GDM1 (cell line): ENCODE results near the gene HLA-C.
"Not testable (repeated sequence)": the region's sequence is repeated elsewhere in the genome, so short reads cannot be mapped to it uniquely, and the experiment has no call there.

Experiments used
- DNase-seq: peaks from one replicate; lab custom pipeline; 2025; lab: John Stamatoyannopoulos, UW

The HLA-C gene

GRCh38 chr6:31270788-31271640 is 878 bp downstream of the HLA-C start:
- DNase-seq: no peak

GRCh38 chr6:31268836-31269235 is 3.1 kb downstream of the HLA-C start:
- no peak for DNase-seq

- no peak for DNase-seq
Observed at GRCh38 chr6:31268369-31268765, 3.5 kb downstream of the HLA-C start.

- no peak for DNase-seq
Observed at GRCh38 chr6:31267651-31268368, 4.1 kb downstream of the HLA-C start.

- DNase-seq: no peak
Observed at GRCh38 chr6:31266567-31267360, 5.1 kb downstream of the HLA-C start.

- no peak for DNase-seq
Observed at GRCh38 chr6:31265926-31266325, 6.0 kb downstream of the HLA-C start.

- not testable (repeated sequence) for DNase-seq
Observed at GRCh38 chr6:31263346-31263933, 8.5 kb downstream of the HLA-C start.

GRCh38 chr6:31259995-31260394 is 11.9 kb downstream of the HLA-C start:
- DNase-seq: not testable (repeated sequence)

GRCh38 chr6:31252625-31253024 is 19.3 kb downstream of the HLA-C start:
- no peak for DNase-seq

GRCh38 chr6:31251261-31251660 is 20.6 kb downstream of the HLA-C start:
- DNase-seq: no peak

GRCh38 chr6:31249184-31249583 is 22.7 kb downstream of the HLA-C start:
- no peak for DNase-seq

- no peak for DNase-seq
Observed at GRCh38 chr6:31247813-31248212, 24.1 kb downstream of the HLA-C start.

GRCh38 chr6:31246051-31246521 is 25.8 kb downstream of the HLA-C start:
- no peak for DNase-seq

GRCh38 chr6:31243508-31243907 is 28.4 kb downstream of the HLA-C start:
- DNase-seq: no peak

GRCh38 chr6:31239854-31240253 is 32.0 kb downstream of the HLA-C start:
- no peak for DNase-seq

GRCh38 chr6:31234101-31234500 is 37.8 kb downstream of the HLA-C start:
- not testable (repeated sequence) for DNase-seq

- no peak for DNase-seq
Observed at GRCh38 chr6:31228476-31228875, 43.4 kb downstream of the HLA-C start.

- no peak for DNase-seq
Observed at GRCh38 chr6:31227143-31227542, 44.7 kb downstream of the HLA-C start.

- DNase-seq: no peak
Observed at GRCh38 chr6:31225735-31226134, 46.2 kb downstream of the HLA-C start.

GRCh38 chr6:31222496-31222895 is 49.4 kb downstream of the HLA-C start:
- DNase-seq: no peak
